Cerebellar cortex (tissue), 1 donor: ENCODE data around the gene CALML6.
"Not testable (repeated sequence)": the region's sequence is repeated elsewhere in the genome, so short reads cannot be mapped to it uniquely, and the experiment has no call there.

Source experiments
- DNase-seq: peaks from one replicate; pipeline ENCODE4 v3.0.0-alpha.2; 2015; ENCODE audit warnings: low spot score

CALML6 gene, protein sequence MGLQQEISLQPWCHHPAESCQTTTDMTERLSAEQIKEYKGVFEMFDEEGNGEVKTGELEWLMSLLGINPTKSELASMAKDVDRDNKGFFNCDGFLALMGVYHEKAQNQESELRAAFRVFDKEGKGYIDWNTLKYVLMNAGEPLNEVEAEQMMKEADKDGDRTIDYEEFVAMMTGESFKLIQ

GRCh38 chr1:1914971-1915692, at the start of gene CALML6:
TSS of gene CALML6 (plus strand) at chr1:1915260. CDS start at chr1:1915281, 21 bp downstream.
- DNase-seq: no peak

DNA sequence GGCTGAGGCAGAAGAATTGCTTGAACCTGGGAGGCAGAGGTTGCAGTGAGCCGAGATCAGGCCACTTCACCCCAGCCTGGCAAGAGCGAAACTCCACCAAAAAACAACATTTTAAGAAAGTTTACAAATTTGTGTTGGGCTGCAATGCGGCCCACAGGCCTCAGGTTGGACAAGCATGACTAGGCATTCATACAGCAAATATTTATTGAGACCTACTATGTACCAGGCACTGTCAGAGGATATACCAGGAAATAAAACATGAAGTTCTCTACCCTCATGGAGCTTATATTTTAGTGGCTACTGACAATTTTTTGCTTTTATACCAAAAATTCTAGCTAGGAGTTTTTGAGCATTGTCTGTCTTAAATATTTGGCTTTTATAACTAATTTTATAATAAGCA, 47.9 kb upstream of the CALML6 start:
- DNase-seq: no peak

GRCh38 chr1:1869469-1869868, 45.6 kb upstream of the CALML6 start:
- DNase-seq: no peak

DNA sequence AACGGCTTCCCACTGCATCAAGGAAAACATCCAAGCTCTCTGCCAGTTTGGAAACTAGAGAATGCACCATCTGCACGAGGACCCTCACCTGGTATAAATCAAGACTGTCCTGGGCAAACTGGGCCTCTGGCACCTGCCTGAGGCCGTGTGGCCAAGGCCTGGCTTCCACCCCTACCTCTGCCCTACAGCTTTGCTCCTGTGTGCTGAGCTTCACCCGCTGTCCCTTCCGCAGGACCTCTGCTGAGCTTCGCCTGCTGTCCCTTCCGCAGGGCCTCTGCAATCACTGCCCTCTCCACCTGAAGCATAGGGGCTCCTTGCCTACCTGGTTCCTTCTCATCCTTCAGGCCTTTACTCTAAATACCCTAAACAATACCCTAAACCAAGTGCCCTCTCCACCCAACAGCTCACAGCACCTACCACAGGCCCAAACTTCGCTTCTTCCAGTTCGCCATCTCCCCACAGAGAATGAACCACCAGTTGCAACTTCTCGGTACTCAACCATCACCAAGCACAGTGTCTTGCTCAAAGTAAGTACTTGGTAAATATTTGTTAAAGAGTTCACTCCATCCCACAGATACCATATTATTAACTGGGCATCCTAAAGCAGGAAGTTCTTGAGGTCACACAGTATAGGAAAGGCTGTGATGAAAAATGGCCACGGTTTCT, 42.6 kb upstream of the CALML6 start:
- no peak for DNase-seq

GRCh38 chr1:1873186-1873585, 41.9 kb upstream of the CALML6 start:
- DNase-seq: peak; percentile 89

- DNase-seq: no peak
Observed at GRCh38 chr1:1874901-1875300, 40.2 kb upstream of the CALML6 start.

GRCh38 chr1:1875932-1876331, 39.1 kb upstream of the CALML6 start:
- no peak for DNase-seq

DNA sequence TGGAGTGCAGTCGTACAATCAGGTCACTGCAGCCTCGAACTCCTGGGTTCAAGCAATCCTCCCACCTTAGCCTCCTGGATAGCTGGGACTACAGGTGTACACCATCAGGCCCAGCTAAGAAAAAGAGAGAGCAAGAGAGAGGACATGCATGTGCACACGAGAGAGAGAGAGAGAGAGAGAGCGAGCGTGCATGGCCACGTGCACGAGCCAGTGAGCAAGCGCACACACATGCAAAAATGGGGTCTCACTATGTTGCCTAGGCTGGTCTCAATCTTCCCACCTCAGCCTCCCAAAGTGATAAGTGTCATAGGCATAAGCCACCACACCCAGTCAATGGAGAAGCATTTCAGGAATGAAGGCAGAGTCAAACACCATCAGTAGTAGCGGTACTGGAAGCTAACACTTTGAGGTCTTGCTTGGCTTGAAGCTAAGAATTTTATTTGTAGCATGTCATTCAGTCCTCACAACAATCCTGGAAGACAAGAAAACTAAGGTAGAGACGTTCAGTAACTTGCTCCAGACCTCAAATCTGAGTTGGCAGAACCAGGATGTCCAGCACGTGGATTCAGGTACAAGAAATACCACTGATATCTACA, 38.6 kb upstream of the CALML6 start:
- DNase-seq: no peak

GRCh38 chr1:1877865-1878436, 37.1 kb upstream of the CALML6 start:
- DNase-seq: no peak

DNA sequence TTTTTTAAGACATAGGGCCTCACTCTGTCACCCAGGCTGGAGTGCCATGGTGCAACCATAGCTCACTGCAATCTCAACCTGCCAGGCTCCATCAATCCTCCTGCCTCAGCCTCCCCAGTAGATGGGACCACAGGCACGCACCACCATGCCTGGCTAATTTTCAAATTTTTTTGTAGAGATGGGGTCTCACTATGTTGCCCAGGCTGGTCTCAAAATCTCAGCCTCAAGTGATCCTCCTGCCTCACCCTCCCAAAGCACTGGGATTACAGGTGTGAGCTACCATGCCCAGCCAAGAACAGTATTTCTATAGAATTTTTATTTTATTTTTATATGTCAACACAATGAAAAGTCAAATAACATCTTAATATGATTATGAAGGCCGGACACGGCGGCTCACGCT, 35.1 kb upstream of the CALML6 start:
- no peak for DNase-seq

GRCh38 chr1:1880617-1881312, 34.3 kb upstream of the CALML6 start:
- no peak for DNase-seq

- DNase-seq: peak; percentile 58
Observed at GRCh38 chr1:1881727-1882126, 33.3 kb upstream of the CALML6 start.

DNA sequence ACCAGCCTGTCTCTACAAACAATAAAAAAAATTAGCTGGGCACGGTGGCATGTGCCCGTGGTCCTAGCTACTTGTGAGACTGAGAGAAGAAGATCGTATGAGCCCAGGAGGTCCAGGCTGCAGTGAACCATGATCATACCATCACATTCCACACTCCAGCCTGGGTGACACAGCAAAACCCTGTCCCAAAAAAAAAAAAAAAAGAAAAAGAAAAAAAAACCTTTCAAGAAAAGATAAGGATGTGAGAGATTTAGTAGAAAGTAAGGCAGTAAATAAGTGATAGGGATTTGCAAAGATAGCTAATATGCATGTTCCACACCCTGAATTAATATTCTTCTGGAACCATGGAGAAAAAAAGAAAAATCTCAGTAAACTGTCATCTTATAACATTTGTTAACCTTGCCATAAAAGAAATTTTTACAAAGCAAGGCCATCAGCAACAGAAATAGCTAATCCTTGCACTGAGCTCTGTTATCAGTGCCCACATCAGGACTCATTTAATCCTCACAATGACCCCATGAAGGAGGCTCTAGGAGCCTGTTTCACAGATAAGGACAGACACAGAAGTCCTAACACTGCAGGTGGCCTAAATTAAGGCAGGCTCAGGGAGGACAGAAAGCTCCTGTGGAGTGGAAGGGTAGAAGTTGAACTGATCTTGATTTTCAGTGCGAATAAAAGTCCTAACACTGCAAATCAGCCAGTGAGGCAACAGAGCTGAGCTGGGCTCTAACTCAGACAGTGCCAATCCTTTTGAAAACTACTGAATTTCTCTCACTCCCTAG, 31.8 kb upstream of the CALML6 start:
- no peak for DNase-seq

GRCh38 chr1:1883890-1884289, 31.2 kb upstream of the CALML6 start:
- not testable (repeated sequence) for DNase-seq

DNA sequence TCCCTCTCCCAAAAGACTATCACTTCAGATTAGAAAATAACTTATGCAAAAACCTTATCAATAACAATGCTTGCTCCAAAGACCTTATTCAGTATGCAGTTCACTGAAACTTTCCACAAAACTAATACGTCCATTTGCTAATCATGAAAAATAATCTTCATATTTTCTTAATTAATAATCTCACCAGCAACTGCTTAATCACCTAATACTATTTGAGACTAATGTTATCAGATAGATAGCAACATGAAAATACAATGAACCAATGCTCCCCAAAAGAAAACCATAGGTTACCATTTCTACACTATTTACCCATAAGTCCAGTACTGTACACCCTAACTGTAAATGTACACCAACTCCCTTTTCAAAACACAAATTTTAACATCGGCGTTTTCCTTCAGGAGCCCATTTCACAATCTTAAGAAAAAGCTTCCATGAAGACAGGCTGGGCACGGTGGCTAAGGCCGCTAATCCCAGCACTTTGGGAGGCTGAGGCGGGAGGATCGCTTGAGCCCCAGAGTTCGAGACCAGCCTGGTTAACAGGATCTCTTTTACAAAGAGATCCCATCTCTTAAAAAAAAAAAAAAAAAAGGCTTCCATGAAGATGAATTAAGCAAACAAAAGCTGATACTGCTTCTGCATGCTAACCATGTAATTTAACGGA, 25.8 kb upstream of the CALML6 start:
- no peak for DNase-seq

DNA sequence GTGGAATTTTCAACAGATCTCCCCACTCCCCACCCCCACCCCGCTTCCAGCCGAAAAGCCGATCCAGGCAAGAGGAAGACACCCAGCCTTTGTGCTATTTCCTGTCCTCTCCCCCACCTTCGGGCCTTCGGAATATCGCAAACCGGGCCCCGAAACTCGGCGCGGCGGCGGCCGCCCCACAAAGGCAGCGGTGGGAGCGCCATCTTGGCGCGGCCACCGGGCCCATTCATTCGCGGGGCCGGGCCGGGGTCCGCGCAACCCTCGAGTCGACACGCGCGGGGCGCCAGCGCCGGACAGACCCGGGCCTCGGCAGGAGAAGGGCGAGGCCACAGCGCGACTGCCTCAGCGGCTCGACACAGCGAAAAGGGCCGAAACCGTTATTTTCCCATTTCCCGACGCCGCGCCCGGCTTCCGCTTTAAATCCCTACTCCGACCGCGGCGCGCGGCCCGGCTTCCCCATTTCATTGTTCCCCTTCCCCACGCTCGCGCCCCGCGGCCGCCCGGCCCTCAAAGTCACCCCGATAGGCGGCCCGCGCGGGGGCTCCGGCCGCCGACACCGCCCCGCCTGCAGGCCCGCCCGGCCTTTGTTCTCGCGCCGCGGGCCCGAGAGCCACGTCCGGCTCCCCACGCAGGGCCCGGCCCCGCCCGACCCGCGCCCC, 25.1 kb upstream of the CALML6 start:
- no peak for DNase-seq

GRCh38 chr1:1890506-1891348, 24.3 kb upstream of the CALML6 start, which contains the start of gene GNB1:
TSS of gene GNB1 (minus strand) at chr1:1891087. CDS start at chr1:1825453, 65,634 bp downstream.
- peak; percentile 77 for DNase-seq

DNA sequence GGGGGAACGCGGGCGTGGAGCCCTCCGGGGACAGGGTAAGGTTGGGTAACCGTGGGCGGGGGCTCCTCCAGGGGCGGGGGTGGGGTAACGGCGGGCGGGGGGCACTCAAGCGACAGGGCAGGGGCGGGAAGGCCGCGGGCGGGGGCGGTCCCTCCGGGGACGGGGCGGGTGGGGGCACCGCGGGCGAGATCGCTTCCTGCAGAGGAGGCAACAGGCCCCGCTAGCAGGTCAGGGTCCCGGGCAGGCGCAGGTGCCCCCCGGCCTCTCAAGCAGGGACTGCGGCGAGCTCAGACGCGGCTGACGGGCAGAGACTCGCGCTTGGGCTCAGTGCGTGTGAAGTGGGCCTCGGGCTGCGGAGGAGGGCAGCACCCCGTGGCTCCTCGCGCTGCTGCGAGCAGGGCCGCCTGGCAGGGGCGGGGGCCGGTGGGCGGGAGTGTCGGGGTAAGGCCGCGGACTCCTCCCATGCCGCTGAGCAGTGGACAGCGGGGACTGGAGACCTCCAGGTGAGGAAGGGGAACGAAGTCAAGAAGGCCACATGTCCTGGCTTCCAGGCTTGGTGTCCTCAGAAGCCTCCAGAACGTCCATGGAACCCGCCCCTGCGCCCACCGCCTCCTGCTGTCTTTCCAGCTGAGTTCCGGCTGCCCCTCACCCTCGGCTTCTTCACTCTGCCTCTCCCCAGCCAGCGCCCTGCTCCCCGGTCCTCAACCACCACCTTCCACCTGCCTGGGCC, 23.5 kb upstream of the CALML6 start:
- peak; percentile 41 for DNase-seq
